GM19468 (cell line): ENCODE measurements around the gene MADCAM1.
A peak's percentile ranks its signal among the peaks of the same experiment; 100 is the strongest.

Source experiments
- ATAC-seq: cut with Tn5 transposase; IDR thresholded peaks from one replicate; pipeline ENCODE4 v1.9.1; 2021; ENCODE audit warnings: mild to moderate bottlenecking, moderate library complexity, moderate number of reproducible peaks; ENCODE audit not compliant: unreplicated experiment; ENCODE audit errors: extremely low read depth

Gene MADCAM1

DNA sequence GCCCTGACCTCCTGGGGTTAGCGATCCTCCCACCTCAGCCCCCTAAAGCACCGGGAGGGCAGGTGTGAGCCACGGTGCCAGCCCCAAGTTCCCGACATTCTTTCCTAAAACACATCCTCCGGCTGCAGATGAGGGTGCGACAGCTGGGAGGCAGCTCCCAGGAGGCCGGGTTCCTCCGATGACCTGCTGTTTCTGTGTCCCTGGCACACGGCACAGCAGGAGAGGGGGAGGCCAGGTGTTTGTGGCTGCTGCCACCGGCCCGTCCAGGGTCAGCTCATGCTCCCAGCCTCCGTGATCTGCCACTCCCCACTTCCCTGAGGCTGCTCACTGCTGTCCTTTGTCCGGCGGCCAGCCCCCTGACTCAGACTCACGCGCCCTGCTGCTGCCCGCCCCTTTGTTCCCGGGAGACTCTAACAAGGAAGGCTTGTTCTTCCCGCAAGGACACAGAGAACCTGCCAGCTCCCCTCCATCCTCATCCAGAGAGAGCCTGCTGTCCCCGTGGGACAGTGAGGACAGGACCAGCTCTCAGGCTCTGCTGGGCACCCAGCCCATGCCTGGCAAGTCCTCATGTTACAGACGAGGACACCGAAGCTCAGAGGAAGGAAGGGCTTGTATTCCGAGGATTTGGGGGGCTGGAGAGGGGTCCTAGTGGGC is 10.6 kb upstream of the MADCAM1 start:
- ATAC-seq = no peak

DNA sequence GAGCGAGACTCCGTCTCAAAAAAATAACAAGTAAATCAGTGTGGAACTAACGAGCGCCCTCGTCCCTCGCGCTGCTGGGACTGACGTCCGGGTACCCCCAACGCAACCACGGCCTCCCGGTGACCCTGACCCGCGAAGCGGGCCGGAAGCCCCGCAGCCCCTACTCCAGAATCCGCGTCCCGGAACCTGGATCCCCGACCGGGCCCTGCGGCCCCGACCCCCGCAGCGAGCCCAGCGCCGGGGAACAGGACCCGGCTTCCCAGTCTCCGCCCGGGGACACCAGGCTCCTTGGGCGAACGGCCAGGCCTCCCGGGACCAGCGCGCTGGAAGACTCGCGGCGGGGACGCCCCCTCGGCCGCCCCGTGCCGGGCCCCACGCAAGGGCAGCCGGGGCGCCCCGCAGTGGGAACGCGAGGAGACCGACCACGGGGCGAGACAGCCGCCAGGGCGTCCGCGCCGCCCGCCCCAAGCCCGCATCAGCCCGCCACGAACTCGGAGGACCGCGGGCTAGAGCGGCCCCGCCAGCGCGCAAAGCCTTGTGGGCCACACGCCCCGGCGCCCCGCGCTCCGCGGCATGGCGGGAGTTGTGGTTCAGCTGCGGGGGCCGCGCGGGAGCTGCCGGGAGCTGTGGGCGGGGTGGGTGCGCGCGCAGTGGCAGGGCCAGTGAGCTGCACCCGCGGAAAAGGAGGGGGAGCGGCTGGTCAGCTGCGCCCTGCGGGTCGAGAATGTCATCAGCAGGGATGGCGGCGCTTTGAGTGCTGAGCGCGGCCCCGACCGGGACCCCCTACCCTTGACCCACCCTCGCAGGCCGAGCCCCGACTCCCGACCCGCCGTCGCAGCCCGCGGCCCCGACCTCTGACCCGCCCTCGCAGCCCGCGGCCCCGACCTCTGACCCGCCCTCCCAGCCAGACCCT is 7.5 kb upstream of the MADCAM1 start:
- ATAC-seq = peak; percentile 73

DNA sequence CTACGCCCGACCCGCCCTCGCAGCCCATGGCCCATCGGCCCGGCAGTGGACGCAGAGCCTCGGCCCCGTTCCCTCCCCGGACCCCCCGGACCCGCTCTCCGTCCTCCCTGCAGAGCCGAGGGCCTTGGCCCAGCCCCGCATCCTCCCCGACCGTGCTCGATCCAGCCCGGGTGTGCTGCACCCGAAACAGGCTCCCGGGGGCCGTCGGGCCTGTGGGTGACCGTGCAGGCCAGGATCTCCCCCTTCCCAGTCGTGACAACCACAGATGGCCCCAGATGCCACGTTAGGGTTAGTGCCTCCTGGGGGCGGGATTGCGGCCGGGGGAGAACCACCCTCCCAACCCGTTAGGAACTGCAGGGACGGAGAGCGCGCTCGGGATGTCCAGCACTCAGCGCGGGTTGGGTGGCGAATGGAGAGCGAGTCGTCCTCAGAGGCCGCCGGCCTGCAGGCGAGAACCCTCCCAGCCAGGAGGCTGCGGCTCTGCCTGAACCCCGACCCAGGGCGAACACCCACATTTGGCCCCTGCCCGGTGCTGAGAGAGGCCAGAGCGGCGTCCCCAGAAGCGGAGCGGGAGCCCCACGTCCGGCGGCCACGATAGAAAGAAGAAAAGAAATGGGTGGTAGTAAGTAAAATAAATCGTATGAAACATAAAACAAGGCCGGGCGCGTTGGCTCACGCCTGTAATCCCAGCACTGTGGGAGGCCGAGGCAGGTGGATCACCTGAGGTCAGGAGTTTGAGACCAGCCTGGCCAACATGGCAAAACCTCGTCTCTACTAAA is 6.7 kb upstream of the MADCAM1 start:
- no peak for ATAC-seq

DNA sequence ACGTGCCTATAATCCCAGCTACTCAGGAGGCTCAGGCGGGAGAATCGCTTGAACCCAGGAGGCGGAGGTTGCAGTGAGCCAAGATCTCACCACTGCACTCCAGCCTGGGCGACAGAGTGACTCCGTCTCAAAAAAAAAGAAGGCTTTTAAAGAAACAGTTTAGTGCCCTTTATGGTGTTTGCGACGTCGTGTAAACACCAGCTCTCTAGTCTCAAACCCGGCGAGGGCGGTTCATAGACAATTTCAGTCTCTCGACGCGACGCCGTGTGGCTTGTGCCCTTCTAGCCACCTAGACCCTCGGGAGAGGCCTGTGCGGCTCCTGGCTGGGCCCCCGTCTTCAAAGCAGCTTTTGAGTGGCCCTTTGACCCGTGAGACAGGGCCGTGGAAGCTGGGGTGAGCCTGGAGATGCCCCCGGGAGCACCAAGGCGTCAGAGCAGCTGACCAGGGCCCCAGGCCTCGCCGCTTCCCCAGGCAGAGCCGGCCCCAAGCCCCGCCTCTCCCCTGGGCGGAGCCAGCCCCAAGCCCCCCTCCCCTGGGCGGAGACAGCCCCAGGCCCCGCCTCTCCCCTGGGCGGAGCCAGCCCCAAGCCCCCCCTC is 5.0 kb upstream of the MADCAM1 start:
- no peak for ATAC-seq

DNA sequence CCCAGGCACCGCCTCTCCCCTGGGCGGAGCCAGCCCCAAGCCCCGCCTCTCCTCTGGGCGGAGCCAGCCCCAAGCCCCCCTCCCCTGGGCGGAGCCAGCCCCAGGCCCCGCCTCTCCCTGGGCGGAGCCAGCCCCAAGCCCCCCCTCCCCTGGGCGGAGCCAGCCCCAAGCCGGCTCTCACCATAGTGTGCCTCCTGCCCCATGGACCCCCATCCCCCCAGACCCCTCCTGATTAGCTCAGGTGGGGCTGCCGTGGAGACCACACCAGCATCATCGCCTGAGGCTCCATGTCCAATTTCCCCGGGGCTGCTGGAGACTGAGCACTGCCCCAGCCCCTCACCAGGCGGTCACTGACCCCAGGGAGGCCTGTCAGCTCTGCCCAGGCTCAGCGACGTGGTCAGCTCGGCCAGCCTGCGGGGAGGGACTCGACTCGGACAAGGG is 4.2 kb upstream of the MADCAM1 start:
- no peak for ATAC-seq

DNA sequence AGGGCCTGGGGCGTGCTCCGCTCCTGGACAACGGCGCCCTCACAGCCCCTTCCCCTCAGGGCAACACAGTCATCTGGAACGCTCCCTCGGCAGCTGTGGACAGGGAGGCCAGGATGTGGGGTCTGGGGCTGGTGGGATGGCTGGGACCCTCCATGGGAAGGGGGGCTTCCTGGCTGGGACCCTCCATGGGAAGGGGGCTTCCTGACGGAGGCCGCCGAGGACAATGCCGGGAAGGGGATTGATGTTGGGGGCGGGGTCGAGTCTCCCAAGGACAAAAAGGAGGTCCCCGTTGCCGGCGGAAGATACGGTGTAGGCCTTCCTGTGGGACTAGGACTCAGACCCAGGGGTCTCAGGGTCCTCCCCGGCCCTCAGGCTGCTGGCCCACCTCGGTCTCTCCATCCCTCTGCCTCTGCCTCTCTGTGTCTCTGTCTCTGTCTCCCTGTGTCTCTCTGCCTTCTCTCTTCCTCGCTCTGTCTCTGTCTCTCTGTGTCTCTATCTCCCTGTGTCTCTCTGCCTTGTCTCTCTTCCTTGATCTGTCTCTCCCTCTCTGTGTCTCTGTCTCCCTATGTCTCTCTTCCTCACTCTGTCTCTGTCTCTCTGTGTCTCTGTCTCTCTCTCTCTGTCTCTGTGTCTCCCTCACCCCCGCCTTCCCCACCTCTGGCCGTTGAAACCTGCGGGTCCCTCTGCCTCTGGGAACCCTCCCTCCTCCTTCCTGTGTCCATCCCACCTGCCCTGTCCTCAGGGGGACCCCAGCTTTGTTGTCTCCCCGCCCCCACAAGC is 2.7 kb upstream of the MADCAM1 start:
- ATAC-seq = no peak

DNA sequence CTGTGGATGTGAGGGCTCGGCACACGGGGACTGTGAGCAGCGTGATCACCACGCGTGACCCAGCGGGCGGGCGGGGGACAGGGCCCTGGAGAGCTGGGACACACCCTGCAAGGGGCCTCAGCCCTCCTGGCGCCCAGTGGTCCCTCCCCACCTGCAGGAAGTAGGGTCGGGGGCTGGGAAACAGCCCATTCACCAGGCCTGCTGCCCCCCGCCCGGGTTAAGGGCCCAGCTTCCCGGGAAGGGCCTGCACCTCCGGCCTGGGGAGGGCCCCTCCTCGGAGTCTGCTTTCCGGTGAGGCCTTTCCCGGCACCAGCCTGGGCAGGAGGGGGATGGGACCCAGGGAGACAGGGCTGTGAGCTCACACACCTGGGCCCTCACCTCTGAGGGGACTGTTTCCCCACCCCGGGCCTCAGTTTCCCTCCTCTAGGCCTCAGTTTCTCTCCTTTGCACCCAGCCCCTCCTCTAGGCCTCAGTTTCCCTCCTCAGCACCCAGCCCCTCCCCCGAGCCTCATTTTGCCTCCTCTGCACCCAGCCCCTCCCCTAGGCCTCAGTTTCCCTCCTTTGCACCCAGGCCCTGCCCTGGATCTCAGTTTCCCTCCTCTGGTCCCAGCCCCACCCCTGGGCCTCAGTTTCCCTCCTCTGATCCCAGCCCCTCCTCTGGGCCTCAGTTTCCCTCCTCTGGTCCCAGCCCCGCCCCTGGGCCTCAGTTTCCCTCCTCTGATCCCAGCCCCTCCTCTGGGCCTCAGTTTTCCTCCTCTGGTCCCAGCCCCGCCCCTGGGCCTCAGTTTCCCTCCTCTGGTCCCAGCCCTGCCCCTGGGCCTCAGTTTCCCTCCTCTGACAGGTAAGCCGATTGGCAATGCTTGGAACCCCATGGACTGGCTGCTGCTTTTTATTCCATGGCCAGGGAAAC is 1.9 kb upstream of the MADCAM1 start:
- ATAC-seq = no peak

GRCh38 chr19:495081-495401 is 1.2 kb upstream of the MADCAM1 start:
- ATAC-seq = no peak

DNA sequence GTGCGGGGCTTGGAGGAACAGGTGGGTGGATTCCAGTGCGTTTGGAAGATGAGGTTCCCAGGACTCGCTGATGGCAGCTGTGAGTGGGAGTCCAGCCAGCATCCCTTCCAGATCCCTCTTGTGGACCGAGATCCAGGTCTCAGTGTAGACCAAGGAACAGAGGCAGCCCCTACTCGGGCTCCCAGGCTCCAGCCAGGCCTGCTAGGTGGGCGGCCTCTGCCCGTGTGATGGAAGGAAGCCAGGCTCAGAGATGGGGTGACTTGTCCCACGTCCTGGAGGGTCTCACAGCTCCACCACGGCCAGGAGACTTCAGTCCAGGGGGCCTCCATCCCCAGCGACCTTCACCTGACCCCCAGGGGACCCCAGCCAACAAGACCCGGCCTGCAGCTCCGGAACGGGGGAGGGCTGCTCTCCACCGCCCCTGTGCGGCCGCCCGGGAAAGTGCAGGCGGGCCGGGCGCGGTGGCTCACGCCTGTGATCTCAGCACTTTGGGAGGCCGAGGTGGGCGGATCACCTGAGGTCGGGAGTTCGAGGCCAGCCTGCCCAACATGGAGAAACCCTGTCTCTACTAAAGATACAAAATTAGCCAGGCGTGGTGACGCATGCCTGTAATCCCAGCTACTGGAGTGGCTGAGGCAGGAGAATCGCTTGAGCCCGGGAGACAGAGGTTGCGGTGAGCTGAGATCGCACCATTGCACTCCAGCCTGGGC is 729 bp upstream of the MADCAM1 start:
- no peak for ATAC-seq

- no peak for ATAC-seq
Observed at GRCh38 chr19:496986-497385, 700 bp downstream of the MADCAM1 start.

GRCh38 chr19:497491-497868 is 1.2 kb downstream of the MADCAM1 start:
- no peak for ATAC-seq

DNA sequence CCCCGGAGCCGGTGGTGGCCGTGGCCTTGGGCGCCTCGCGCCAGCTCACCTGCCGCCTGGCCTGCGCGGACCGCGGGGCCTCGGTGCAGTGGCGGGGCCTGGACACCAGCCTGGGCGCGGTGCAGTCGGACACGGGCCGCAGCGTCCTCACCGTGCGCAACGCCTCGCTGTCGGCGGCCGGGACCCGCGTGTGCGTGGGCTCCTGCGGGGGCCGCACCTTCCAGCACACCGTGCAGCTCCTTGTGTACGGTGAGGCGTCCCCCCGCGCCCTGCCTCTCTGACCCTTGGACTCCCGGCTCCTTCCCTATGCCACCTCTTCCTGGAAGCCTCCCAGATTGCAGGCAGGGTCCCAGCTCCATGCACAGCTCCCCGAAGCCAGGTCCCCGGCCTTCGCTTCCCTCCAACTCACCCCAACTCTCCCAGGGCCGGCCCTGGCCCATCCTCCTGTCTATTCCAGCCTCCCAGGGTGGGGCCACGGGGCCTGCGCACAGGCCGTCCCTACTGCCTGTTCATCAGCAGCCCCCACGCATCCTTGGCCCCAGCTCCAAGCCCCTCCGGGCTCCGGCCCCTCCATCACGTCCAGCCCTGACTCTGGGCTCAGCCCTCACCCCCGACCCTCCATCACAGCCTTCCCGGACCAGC is 1.7 kb downstream of the MADCAM1 start:
- ATAC-seq = no peak

GRCh38 chr19:498511-498891 is 2.2 kb downstream of the MADCAM1 start:
- no peak for ATAC-seq

GRCh38 chr19:498977-499623 is 2.8 kb downstream of the MADCAM1 start:
- ATAC-seq = no peak

GRCh38 chr19:501646-502045 is 5.4 kb downstream of the MADCAM1 start:
- ATAC-seq = no peak

GRCh38 chr19:504616-505015 is 8.3 kb downstream of the MADCAM1 start:
- no peak for ATAC-seq
